K562 (cell line): ENCODE data around the gene MICALL2. TPM values are rescaled to one million over a fixed set of nuclear protein-coding genes. Genes with fewer than 3 reads are reported as not detected.

ENCODE experiments used
- BCL6 ChIP-seq: fragments of 250-450 bp; sonication (Bioruptor Pico); IDR thresholded peaks from 2 replicates; pipeline ENCODE4 v1.4.0; 2020
- ETS1 ChIP-seq: conservative IDR thresholded peaks from 2 replicates; pipeline ENCODE4 v1.6.1; 2011; ENCODE audit warnings: low read depth, mild to moderate bottlenecking, low read length; ENCODE audit not compliant: control insufficient read depth
- KAT2B ChIP-seq: IDR thresholded peaks from one replicate; pipeline ENCODE4 v1.6.1; 2012; ENCODE audit warnings: low read depth, mild to moderate bottlenecking, control low read depth, inconsistent platforms, low read length, moderate library complexity
- MEF2D ChIP-seq: conservative IDR thresholded peaks from 2 replicates; pipeline ENCODE4 v1.6.1; 2016; ENCODE audit warnings: low read depth, missing genetic modification characterization, missing compliant biosample characterization
- NR3C1 ChIP-seq: sonication (generic); formaldehyde crosslinking; IDR thresholded peaks from 2 replicates; pipeline ENCODE4 v1.8.1; 2022; ENCODE audit warnings: missing genetic modification reagents
- PHTF2 ChIP-seq: fragments of 250-450 bp; sonication (Bioruptor Pico); IDR thresholded peaks from 2 replicates; pipeline ENCODE4 v1.5.0; 2021; ENCODE audit warnings: mild to moderate bottlenecking
- PURB ChIP-seq: sonication (generic); formaldehyde crosslinking; IDR thresholded peaks from 2 replicates; pipeline ENCODE4 v1.9.0; 2021; ENCODE audit warnings: low read depth, mild to moderate bottlenecking, missing genetic modification reagents
- RERE ChIP-seq: sonication (generic); formaldehyde crosslinking; IDR thresholded peaks from 2 replicates; pipeline ENCODE4 v1.8.0; 2023; ENCODE audit warnings: missing genetic modification reagents, mild to moderate bottlenecking, borderline replicate concordance
- SAP30 ChIP-seq: fragments of 200-600 bp; sonication (generic); IDR thresholded peaks from 2 replicates; pipeline ENCODE4 v1.6.1; 2012; ENCODE audit warnings: borderline replicate concordance, low read depth, mild to moderate bottlenecking, moderate library complexity, low read length, control low read depth, inconsistent platforms; ENCODE audit not compliant: insufficient read depth, poor library complexity, severe bottlenecking
- ZBTB7A ChIP-seq: IDR thresholded peaks from 2 replicates; pipeline ENCODE4 v1.6.1; 2011; ENCODE audit warnings: low read depth, mild to moderate bottlenecking, low read length, moderate library complexity, borderline replicate concordance; ENCODE audit not compliant: control insufficient read depth
- ZC3H8 ChIP-seq: fragments of 450-650 bp; IDR thresholded peaks from 2 replicates; pipeline ENCODE4 v1.6.1; 2017
- ZEB2 ChIP-seq: fragments of 450-650 bp; IDR thresholded peaks from 2 replicates; pipeline ENCODE4 v1.6.1; 2016
- ZNF143 ChIP-seq: sonication (generic); formaldehyde crosslinking; IDR thresholded peaks from 2 replicates; pipeline ENCODE4 v1.9.0; 2022; ENCODE audit warnings: mild to moderate bottlenecking, missing genetic modification reagents
- ZNF280A ChIP-seq: fragments of 450-650 bp; IDR thresholded peaks from 2 replicates; pipeline ENCODE4 v1.6.1; 2018; ENCODE audit warnings: mild to moderate bottlenecking, low read depth; ENCODE audit not compliant: partially characterized antibody
- ZNF639 ChIP-seq, 2 experiments: fragments of 200-800 bp in 1 of 2; sonication (Bioruptor generic) in 1 of 2; sonication (generic) in 1 of 2; formaldehyde crosslinking in 1 of 2; IDR thresholded peaks in 1 of 2; conservative IDR thresholded peaks in 1 of 2; 2 replicates each; pipeline versions ENCODE4 v1.5.0 to v1.6.1; 2016 to 2020; ENCODE audit warnings: missing compliant biosample characterization in 1 of 2, missing genetic modification characterization in 1 of 2, missing genetic modification reagents in 1 of 2
- polyA plus RNA-seq, 8 experiments: library from polyadenylated mRNA; depleted of rRNA in 4 of 8; stranded (reverse) in 5 of 8; unstranded in 3 of 8; fragments of >200 nt; fragmentation: Nextera tagmentation in 2 of 8; fragmentation: Illumina TruSeq in 1 of 8; extraction: Ambion mirVana in 2 of 8; extraction: Trizol in 1 of 8; gene quantifications; 2 replicates each; pipeline versions ENCODE4 v1.2.1 to v1.2.3, GENCODE V29; 2011 to 2014; ENCODE audit warnings: inconsistent platforms in 1 of 8, missing spikeins in 1 of 8
- total RNA-seq, 7 experiments: library from RNA; depleted of rRNA in 6 of 7; stranded (reverse); fragments of >200 nt in 6 of 7; fragmentation: Illumina TruSeq in 2 of 7; extraction: Trizol in 2 of 7; gene quantifications; 2 replicates each; pipeline versions ENCODE4 v1.2.1 to v1.2.3, GENCODE V29; 2011 to 2021; ENCODE audit warnings: low replicate concordance in 1 of 7

The MICALL2 gene
- total and polyA plus RNA-seq, 9 of the 15 experiments (the other 6 are each of a cell fraction or from before 2014, with no cell fraction given) = 1.8 to 103 (median 17.0) TPM

GRCh38 chr7:1458683-1459511, at the start of gene MICALL2 (continued):
- TF ChIP-seq ZNF143 (CRISPR knock-in tag) (no peak), ETS1 (peak; percentile 74), NR3C1 (no peak), PURB (CRISPR knock-in tag) (no peak), ZNF280A (no peak), RERE (CRISPR knock-in tag) (no peak), ZNF639 (CRISPR knock-in tag; conservative IDR thresholded peaks at IDR 0.05 in 1 of 2, IDR thresholded peaks at IDR 0.05 in 1 of 2) (peak in 1 of 2 experiments; percentile 58; a peak in 1 of 4 replicates), MEF2D (tag) (no peak), ZC3H8 (no peak), PHTF2 (CRISPR knock-in tag) (no peak), SAP30 (peak; percentile 95), BCL6 (CRISPR knock-in tag) (no peak), KAT2B (no peak), ZEB2 (no peak), ZBTB7A (peak; percentile 78)
